ENCODE results near the gene SPRR2D.
"Not testable (repeated sequence)": the region's sequence is repeated elsewhere in the genome, so short reads cannot be mapped to it uniquely, and the experiment has no call there.

Gene SPRR2D

DNA sequence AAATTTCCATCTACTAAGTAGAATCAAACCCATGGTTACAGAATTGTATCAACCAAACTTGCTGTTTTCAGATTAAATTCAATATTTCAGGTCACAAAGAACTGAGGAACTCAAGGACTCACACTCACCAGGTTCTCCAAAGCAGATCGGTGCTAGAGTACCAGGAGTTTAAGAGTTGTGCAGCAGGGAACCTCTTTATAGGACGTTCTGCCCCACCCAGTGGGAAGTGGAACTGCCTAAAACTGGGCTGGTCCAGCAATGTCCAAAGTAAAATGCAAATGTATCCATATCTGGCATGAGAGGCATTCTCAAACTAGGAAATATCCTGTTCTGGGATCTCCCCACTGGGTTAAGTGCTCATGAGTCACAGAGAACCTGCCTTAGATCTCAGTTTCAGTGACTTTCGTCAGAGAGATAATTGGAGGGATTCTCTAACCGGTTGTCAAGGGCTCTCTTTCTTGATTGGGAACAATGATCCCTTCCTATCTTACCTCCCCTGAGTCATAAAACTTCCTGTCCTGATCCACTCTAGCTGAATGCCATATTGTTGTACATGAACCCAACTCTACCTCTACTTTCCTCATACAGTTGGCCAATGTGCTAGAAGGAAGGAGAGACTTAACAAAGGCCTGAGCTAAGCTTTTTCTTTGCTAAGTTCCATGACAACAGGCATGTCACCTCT lies at the start of gene SPRR2D:
Gene SPRR2D (minus strand): TSS at position 171 of the 682 bp plus-strand sequence. CDS start 774 bp downstream, outside the sequence.
- DNase-seq = no peak

DNA sequence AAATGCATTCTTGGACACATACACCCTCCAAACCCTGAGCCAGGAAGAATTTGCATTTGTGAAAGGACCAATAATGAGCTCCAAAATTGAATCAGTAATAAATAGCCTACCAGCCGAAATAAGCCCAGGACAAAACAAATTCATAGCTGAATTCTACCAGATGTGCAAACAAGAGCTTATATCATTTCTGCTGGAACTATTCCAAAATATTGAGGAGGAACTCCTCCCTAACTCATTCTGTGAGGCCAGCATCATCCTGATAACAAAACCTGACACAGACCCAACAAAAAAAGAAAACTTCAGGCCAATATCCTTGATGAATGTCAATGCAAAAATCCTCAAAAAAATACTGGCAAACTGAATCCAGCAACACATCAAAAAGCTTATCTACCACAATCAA lies 46.7 kb upstream of the SPRR2D start:
- no peak for DNase-seq

DNA sequence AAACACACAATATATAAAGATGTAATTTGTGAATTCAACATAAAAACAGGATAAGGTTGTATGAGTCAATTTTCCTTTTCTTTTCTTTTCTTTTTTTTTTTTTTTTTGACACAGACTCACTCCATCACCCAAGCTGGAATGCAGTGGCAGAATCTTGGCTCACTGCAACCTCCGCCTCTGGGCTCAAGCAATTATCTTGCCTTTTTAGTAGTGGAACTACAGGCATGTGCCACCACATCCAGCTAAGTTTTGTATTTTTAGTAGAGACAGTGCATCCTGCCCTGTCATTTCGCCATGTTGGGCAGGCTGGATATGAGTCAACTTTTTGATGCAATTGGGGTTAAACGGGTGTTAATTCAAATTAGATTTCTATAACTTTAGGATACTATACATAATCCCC lies 40.8 kb upstream of the SPRR2D start:
- no peak for DNase-seq

DNA sequence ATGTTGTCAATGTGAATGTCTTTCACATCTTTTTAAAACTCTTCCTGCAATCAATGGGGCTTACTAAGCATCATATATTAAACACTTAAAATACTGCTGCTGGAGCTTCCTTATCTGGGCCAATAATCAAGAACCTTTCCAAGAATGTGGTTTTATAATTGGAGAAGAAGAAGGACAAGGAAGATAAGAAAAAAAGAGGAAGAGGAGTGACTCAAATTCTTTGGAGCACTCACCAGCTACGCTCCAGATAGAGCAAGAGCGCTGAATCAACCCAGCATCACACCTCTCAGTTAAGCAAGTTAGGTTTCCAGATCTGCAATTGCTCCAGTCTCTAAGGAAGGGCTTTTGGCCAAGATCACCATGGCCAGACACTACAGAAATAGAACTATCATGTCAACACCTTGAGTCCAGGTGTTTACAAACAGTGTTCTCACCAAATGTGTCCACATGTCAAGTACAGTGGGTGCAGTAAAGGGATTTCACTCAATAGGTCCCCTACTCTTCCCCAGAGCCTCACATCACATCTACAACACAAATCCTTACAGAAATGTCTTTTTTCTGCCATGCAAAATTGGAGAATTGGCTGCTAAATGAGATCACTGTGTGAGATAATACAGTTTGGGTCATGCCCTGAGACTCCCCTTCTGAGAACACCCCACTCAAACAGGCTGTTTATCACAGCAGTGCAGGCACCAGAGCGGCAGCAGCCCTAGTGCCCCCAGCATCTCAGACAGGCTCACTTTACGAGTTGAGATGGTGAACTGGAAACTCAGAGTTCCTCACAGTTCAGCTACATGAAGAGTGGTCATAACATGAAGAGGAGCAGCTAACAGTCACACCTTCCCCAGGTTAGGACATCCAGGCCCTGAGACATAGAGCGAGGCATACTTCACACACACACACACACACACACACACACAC lies 32.1 kb upstream of the SPRR2D start:
- DNase-seq = no peak

DNA sequence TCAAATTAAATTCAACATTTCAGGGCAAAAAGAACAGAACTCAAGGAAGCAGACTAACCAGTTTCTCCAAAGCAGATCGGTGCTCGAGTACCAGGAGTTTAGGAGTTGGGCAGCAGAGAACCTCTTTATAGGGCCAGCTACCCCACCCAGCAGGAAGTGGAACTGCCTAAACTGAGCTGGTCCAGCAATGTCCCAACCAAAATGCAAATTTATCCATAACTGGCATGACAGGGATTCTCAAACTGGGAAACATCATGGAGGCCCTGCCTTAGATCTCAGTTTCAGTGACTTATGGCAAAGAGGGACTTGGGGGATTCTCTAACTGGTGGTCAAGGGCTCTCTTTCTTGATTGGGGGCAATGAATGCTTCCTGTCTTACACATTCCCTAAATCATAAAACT lies 30.6 kb upstream of the SPRR2D start, which contains the start of gene SPRR2B:
Gene SPRR2B (minus strand): TSS at position 101 of the 400 bp plus-strand sequence. CDS start 772 bp downstream, outside the sequence.
- no peak for DNase-seq

DNA sequence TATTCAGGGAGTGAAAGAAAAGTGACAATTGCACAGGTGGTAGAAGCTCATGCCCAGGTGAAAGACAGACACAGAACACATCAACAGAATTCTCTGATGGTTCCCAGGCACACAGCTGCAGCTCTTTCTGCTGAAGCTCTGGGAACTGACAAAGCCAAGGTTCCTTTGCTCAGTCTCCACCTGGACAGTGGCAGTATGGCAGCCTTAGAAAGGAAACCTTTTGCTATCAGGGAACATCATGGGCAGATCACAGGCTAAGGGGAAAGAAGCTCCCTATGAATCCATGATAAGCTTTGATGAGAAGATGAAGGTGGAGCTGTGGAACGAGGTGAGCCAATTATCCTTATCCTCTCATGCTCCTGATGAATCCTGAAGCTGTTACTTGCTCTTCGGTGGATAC lies 29.3 kb upstream of the SPRR2D start:
- no peak for DNase-seq

DNA sequence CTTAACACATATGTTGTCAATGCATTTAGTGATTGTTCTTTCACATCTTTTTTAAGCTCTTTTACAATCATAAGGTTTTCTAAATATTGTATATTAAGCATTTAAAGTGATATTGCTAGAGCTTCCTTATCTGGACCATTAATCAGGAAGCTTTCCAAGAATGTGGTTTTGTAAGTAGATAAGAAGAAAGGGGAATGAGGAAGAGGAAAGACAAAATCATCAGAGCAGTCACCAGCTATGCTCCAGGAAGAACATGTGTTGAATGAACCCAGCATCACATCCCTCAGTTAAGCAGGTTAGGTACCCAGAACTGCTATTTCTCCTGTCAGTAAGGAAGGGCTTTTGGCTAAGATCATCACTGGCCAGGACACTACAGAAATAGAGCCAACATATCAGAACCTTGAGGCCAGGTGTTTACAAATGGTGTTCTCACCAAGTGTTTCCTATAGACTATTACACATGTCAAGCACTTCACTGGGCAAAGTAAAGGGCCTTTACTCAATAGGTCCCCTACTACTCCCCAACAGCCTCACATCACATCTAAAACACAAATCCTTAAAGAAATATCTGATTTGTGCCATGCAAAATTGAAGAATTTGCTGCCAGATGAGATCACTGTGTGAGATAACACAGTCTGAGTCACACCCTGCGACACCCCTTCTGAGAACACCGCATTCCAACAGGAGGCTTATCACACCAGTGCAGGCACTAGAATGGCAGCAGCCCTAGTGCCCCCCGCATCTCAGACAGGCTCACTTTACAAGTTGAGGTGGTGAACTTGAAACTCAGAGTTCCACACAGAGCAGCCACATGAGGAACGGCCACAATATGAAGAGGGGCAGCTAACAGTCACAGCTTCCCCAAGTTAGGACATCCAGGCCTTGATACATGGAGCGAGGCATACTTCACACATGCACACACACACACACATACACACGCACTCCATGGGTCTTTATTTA lies 18.2 kb upstream of the SPRR2D start:
- DNase-seq = no peak

DNA sequence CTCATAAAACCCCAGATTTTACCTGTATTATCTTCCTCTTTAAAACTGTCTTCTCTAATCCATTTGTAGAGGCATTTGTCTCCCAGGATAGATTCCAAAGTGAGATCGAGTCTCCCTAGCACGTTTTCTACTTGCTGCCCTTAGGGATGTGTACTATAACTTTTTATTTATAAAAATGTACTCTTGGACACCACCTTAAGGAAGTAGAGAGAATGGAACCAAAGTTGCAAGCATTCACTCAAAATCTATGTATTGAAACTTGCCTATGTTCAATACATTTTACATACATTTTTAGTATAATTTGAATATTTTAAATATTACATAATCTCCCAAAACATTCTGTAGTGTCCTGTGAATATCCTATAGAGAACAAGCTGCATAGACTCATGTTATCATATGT lies 17.2 kb upstream of the SPRR2D start:
- DNase-seq = no peak

DNA sequence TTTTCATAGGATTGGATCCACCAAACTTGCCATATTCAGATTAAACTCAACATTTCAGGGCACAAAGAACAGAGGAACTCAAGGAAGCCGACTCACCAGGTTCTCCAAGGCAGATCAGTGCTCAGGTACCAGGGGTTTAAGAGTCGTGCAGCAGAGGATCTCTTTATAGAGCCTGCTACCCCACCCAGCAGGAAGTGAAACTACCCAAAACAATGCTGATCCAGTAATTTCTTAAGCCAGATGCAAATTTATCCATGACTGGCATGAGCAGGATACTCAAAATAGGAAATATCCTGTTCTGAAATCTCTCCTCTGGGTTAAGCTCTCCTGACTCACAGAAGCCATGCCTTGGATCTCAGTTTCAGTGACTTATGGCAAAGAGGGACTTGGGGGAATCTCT lies 16.5 kb upstream of the SPRR2D start, which contains the start of gene SPRR2A:
Gene SPRR2A (minus strand): TSS at position 138 of the 400 bp plus-strand sequence. CDS start 777 bp downstream, outside the sequence.
- no peak for DNase-seq

DNA sequence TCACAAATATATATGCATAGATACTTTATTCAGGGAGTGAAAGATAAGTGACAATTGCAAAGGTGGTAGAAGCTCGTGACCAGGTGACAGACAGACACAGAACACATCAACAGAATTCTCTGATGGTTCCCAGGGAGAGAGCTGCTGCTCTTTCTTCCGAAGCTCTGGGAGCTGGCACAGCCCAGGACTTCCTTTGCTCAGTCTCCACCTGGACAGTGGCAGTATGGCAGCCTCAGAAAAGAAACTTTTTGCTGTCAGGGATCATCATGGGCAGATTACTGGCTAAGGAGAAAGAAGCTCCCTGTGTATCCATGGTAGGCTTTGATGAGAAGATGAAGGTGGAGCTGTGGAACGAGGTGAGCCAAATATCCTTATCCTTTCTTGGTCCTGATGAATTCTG lies 15.2 kb upstream of the SPRR2D start:
- not testable (repeated sequence) for DNase-seq

DNA sequence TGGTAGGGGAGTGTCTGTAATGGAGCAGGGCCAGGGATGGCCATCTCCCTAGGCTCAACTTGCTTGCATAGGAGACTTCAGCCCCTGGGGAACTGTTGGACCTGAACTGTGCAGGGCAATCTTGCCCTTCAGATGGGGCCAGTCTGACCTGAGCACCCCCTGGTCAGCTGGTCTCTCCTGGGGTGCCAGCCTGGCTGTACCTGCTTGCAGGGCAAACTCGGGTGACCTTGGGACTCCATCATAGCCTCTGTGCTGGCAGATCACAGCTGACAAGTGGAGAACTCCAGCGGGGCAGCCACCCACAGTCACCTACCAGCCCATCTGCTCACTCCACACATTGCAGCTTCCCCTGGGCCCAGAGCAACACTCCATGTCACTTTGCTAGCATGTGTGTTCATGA lies 8.3 kb upstream of the SPRR2D start:
- no peak for DNase-seq

DNA sequence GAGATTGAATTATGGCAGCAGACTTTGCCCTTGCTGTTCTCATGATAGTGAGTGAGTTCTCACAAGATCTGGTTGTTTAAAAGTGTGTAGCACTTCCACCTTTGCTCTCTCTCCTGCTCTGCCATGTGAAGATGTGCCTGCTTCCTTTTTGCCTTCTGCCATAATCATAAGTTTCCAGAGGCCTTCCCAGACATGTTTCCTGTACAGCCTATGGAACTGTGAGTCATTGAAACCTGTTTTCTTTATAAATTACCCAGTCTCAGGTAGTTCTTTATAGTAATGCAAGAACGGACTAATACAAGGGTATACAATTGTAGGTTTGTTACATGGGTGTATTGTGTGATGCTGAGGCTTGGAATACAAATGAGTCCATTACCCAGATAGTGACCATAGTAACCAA lies 5.7 kb downstream of the SPRR2D start:
- DNase-seq = no peak

DNA sequence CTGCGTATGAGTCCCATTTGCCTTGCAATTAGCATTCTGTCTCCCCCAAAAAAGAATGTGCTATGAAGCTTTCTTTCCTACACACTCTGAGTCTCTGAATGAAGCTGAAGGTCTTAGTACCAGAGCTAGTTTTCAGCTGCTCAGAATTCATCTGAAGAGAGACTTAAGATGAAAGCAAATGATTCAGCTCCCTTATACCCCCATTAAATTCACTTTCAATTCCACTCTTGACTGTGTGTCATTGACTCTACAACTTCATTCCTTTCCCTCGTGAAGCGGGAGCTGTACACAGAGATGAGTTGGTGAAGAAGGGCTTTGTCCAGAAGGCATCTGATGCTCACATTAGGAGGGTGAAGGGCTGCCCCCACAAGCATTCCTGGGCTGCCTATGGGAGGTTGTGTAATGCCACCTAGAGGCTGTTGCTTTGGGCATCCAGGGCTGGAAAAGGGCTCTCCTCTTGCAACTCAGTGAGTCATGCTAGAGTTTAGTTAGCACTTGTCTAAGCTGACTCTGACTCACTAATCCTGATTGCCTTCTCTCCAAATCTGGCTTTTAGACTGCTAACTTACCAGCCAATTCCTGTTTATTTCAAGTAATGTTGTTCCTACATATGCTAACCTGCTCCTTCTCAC lies 8.1 kb downstream of the SPRR2D start:
- no peak for DNase-seq

DNA sequence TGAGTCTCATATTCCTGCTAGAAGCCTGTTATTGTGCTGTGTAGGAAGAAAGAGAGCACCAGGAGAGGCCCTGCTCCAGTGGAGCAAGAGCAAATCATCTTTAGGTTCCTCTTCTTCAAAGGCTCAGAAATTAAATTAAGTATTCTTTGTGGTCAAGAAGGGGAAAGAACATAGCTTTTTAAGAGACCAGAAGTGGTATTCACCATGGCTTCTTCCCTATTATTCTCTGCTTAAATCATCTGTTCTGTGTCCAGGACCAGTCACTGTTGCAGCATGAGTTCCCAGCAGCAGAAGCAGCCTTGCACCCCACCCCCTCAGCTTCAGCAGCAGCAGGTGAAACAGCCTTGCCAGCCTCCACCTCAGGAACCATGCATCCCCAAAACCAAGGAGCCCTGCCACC lies 8.8 kb downstream of the SPRR2D start:
- no peak for DNase-seq

DNA sequence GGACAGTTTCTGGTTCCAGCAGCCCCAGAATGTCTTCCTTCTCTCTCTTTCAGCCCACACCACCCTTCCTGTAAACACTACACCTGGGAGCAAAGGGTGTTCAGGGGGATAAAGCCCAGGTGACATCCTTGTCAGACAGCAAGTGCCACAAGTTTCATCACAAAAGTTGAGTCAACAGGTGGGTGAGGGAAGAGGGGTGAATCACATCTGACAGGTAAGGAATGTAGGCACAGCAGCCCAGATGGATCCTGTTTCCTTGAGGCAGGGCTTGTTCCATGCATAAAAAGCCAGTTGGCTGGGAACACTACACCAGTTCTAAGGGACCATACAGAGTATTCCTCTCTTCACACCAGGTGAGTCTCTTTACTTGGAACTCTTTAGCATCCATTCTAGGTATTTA lies 10.0 kb downstream of the SPRR2D start, which contains the start of gene SPRR1B:
Gene SPRR1B (plus strand): TSS at position 309 of the 400 bp plus-strand sequence. CDS start 1,143 bp downstream, outside the sequence.
- DNase-seq = no peak

DNA sequence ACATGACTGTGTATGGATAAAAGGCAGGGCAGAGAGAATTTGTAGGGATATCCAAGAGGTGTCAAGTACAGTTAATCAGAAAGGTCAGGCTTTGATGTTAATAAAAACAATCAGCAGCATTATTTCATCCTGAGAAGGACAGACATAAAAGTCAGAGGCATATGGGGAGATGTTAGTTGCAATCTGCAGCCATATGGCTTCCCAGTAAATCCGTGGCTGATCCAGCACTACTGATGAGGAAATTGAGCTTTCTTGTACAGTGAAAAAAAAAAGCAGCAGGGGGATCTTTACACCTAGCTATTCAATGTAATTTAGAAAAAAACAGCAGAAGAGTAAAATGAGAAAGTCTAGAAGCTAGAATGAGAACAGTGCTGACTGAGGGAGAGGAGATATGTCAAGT lies 12.2 kb downstream of the SPRR2D start:
- no peak for DNase-seq

DNA sequence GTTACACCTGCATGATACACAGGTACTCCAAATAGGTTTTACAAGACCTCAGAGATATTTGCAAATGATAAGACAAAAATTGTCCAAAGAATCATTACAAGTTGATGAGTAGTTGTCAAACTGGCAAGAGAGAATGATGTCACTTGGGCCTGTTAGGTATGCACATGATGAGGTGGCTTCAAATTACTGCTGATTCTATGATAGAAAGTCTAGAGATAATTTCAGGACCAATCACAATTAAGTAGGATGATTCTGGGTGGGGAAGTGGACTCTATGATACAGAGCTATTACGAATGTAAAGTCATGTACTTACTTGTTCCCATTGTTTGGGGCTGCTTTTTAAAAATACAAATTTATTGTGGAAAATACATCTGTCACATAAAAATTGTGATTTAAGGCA lies 15.1 kb downstream of the SPRR2D start:
- DNase-seq = no peak

DNA sequence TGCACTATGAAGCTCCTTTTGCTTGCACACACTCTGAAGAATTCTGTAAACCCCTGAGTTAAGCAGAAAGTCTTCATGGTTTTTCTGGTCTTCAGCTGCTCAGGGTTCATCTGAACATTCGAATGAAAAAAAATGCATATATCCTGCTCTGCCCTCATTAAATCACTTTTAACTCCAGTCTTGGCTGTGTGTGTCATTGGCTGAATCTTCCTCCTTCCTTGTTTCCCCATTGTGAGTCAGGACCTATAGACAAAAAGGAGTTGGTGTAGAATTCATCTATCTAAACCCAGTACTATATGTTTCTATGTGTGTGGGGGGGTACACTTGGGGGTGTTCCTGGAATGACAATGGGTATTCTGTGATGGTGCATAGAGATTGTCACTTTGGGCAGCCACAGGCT lies 16.5 kb downstream of the SPRR2D start:
- no peak for DNase-seq

DNA sequence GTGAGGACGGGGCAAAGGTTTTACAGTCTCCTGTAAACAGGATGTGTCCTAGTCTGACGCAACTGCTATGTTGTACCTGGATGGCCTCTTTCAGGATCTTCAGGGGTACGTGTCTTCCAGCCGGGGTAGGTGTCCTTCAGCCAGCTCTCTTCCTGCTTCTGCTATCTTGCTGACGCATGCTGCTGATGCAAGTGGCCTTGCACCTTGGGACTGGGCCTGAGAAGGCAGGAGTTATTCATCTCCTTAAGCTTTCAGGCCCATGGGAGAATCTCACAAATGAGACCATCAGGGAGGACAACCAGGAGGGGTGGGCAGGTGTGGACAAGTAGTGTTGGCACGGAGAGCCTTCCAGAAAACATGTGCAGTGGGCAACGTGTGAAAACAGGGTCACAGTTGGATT lies 17.8 kb downstream of the SPRR2D start:
- DNase-seq = no peak

DNA sequence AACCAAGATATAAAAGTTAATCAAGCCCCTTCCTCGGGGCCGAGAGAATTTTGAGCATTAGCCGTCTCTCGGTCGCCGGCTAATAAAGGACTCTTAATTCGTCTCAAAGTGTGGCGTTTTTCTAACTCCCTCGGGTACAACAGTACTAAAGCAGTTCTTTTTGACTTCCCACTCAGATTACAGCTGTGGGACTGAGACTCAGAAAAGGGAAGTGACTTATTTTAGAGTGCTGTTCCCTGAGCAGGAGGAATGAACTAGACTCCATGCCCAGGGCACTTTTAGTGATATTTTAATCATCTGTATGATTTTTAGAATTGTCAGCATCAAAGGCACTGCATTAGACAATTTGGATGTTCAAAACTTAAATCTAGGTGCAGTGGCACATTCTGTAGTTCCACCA lies 18.6 kb downstream of the SPRR2D start:
- not testable (repeated sequence) for DNase-seq

DNA sequence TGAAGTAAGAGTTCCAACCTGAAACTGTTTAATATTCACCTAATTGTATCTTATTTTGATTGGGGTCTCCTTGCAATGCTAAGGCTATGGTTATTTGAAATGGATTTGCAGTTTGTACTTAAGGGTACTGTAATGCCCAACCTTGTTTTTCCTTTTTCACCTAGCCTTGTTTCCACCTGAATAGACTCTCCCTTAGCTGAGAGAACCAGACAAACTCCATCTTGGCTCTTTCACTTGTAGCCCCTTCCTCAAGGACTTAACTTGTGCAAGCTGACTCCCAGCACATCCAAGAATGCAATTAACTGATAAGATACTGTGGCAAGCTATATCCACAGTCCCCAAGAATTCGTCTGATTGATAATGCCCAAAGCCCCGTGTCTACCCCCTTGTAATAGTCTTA lies 19.1 kb downstream of the SPRR2D start:
- DNase-seq = not testable (repeated sequence)

DNA sequence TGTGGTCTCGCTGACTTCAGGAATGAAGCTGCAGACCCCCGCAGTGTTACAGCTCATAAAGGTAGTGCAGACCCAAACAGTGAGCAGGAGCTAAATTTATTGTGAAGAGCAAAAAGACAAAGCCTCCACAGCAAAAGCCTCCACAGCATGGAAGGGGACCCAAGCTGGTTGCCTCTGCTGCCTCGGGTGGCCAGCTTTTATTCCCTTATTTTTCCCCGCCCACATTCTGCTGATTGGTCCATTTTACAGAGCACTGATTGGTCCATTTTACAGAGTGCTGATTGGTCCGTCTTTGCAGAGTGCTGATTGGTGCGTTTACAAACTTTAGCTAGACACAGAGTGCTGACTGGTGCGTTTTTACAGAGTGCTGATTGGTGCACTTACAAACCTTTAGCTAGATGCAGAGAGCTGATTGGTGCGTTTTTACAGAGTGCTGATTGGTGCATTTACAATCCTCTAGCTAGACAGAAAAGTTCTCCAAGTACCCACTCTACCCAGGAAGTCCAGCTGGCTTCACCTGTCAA lies 29.6 kb downstream of the SPRR2D start:
- not testable (repeated sequence) for DNase-seq
